ENCODE measurements around the gene TMIGD2.

GRCh38 chr19:4350726-4351125 lies 48.5 kb upstream of the TMIGD2 start:
- TF ChIP-seq POLR2A (IDR thresholded peaks at IDR 0.05) = no peak
- TF ChIP-seq, protein P1, sequence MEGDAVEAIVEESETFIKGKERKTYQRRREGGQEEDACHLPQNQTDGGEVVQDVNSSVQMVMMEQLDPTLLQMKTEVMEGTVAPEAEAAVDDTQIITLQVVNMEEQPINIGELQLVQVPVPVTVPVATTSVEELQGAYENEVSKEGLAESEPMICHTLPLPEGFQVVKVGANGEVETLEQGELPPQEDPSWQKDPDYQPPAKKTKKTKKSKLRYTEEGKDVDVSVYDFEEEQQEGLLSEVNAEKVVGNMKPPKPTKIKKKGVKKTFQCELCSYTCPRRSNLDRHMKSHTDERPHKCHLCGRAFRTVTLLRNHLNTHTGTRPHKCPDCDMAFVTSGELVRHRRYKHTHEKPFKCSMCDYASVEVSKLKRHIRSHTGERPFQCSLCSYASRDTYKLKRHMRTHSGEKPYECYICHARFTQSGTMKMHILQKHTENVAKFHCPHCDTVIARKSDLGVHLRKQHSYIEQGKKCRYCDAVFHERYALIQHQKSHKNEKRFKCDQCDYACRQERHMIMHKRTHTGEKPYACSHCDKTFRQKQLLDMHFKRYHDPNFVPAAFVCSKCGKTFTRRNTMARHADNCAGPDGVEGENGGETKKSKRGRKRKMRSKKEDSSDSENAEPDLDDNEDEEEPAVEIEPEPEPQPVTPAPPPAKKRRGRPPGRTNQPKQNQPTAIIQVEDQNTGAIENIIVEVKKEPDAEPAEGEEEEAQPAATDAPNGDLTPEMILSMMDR (IDR thresholded peaks at IDR 0.05) = no peak

All from body of pancreas (tissue), 4 donors.